GM19351 (cell line): ENCODE data around the gene RNPS1.
"Not testable (repeated sequence)": the region's sequence is repeated elsewhere in the genome, so short reads cannot be mapped to it uniquely, and the experiment has no call there.

Source experiments
- ATAC-seq: cut with Tn5 transposase; IDR thresholded peaks from one replicate; pipeline ENCODE4 v1.9.1; 2021; ENCODE audit warnings: mild to moderate bottlenecking, moderate library complexity; ENCODE audit not compliant: unreplicated experiment

The RNPS1 gene

DNA sequence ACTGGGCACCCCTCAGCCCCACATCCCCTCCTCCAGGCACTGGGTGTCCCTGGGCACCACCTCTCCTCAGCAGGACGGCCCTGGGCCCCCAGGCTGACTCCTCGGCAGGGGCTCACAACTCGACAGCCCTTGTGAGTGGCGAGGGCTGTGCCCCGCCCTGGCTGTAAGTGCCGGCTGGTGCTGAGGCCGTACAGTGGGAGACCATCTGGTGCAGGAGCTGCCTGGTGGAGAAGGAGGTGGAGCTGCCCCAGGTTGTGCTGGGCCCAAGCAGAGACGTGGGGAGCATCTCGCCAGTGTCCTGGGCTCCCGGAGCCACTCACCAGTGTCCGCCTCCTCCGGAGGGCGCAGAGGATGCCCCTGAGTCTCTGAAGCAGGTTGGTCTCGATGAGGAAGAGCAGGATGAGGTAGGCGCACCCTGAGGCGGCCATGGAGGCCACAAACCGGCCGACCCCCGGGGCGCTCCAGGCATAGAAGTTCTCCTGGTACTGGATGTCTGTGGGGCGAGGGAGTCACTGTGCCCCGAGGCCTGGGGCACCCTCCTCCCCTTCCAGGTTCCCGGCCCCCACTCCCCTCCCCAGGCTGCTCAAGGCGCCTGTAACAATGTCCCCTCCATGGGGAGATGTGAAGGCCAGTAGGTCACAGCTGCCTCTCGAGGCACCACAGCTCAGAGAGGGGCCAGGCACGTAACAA is 15.1 kb upstream of the RNPS1 start:
- no peak for ATAC-seq

DNA sequence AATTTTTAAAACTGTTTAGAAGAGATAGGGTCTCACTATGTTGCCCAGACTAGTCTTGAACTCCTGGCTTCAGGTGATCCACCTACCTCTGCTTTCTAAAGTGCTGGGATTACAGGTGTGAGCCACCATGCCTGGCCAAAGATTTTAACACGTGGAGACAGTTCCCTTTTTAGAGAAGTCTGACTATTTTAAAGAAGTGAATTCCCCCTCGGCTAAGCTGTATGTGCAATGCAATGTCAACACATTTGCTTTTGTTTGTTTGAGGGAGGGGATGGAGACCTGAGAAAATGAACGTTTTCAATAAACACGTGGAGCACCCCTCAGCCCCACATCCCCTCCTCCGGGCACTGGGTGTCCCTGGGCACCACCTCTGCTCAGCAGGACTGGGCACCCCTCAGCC is 14.3 kb upstream of the RNPS1 start:
- no peak for ATAC-seq

DNA sequence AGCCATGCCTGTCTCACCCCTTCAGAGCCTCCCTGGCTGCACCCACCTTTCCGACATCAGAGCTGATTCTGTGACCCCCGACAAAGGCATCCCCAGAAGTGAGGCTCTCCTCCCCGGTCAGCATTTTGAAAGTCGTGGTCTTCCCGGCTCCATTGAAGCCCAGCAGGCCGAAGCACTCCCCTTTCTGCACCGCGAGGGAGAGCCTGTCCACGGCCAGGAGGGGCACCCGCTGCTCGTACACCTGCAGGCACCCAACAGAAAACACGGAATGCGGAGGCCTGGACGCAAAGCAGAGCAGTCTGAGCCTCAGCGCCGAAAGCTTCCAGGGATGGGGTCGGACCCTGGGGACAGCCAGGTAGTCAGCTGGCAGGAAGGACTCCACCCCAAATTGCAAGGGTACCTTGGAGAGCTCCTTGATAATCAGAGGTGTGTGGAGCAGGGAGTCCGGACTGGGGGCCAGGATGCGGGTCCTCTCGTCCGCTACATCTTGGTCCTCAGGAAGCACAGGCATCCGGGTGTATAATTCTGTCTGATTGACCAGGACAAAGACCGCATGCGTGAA is 13.1 kb upstream of the RNPS1 start:
- ATAC-seq, result no peak

DNA sequence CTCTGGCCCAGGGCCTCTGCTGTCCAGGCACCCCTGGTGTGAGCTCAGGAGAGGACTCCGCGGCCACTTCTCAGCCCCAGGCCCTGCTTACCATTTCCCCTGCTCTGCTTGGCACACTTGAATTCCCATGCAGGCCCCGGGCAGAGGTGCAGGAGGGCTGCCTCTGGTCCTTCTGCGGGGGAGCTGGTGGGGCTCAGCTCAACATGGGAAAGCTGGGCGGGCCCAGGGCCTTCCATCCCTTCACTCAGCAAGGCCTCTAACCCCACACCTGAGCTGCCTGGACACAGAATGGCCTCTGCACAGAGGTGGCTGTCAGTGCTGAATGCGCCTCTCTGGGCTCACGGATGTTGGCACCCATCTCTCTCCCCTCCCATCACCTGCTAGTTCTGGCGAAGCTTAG is 12.5 kb upstream of the RNPS1 start:
- no peak for ATAC-seq

DNA sequence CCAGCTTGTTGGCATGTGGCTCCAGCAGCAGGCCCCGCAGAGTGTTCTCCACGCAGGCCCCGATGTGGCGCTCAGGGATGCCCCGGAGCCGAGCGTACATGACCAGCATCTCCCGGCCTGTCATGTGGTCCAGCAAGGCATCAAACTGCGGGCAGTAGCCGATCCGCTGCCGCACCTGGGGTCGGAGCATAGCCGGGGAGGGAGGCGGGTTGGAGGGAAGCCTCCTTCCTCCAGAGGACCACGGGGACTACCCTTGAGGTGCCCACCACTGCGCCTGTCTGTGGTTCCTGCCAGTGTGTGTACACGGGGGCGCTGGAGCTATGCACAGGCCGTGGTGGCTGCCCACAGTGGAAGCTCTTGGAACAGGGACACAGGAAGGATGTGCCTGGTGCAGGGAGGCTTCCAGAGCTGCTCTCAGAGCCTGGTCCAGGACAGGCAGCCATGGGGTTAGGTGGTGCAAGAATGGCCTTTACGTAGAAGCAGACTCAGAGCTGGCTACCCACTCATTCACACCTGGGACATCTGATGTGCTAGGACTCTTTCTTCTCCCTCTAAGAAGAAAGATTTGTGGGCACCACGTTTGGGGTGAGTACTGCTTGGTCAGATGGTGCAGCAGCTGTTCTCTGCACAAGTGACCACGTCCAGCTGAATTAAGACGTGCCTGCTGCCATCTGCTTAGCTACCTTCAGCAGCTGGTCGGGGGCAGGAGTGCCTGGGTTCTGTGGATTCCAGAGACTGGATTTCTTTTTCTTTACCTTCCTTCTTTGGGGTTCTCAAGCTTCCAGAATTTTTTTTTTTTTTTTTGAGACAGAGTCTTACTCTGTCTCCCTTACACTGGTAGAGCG is 11.3 kb upstream of the RNPS1 start:
- ATAC-seq, result no peak

DNA sequence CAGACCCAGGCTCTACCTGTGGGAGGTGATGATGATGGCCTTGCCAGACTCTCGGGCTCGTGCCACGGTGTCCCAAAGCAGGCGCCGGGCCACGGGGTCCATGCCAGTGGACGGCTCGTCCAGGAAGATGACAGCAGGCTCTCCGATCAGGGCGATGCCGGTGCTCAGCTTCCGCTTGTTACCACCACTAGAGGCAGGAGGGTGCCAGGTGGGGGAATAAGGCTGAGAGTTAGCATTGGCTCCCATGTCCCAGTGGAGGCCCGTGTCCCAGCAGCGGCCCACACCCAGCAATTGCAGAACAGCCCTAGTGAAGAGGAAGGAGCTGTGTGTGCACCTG is 10.3 kb upstream of the RNPS1 start:
- no peak for ATAC-seq

DNA sequence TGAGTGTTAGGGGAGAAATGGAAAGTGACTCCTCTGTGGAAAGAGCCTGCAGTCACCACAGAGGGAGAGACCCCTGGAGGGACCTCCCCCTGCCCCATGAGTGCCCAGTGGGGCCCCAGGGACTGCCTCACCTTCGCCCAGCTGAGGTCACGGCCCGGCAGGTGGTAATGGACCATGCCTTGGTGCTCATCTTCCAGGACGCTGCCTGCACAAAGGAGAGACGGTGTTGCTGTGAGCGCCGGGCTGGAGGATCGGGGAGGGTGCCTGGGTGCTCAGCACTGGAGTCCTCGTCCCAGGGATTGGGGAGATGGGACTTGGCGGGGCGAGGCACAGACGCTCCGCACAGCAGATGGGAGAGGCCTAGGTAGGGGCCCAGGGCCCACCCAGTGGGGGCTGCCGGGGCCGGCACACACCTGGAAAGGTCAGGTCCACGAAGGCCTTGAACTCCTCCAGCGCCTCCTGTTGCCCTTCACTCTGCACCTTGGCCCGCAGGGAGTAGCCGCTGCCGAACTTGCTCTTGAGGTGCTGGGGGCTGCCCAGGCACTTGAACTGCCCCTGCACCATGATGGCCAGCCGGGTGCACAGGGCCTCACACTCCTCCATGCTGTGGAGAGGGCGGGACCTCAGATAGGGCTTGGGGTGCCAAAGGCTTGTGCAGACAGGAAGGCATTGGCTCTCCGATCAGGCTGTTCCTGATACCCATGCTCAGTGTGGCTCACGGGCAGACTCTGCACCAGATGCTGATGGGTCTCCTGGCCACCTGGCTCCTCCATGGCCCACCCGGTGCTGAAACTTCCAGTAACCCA is 9.7 kb upstream of the RNPS1 start:
- no peak for ATAC-seq

DNA sequence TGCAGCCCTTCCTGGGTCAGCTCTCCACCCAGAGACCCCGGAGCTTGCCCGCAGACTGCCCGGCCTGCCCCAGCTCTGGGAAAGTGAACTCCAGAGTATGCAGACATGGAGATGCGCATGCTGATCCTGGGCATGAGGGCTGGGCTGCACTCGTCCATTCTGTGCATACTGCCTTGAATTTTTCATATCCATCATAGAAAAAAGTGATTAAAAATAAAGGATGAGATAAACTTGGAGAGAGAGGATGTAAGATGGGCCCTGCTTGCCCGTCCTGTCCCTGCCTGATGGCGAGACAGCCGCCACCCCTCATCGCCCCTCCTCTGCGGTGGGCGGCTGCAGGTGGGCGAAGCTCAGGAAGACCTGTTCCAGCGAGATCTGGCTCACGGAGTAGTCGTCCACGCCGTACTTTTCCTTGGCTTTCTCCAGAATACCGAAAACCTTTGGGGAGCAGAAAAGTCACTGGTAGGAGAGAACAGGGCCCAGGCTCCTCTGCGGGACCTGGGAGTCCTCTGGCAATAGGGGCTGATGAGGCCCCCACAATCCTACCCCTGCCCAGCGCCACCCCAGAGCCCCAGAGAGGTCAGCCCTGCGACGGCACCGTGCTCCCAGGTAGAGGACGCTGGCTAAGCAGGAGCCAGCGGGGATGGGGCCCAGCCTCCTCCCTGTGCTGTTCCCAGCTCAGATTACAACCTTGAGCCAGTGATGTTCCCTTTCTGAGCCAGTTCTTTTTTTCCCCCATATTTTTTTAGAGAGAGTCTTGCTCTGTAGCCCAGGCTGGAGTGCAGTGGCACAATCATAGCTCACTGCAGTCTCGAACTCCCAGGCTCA is 8.7 kb upstream of the RNPS1 start:
- ATAC-seq, result no peak

DNA sequence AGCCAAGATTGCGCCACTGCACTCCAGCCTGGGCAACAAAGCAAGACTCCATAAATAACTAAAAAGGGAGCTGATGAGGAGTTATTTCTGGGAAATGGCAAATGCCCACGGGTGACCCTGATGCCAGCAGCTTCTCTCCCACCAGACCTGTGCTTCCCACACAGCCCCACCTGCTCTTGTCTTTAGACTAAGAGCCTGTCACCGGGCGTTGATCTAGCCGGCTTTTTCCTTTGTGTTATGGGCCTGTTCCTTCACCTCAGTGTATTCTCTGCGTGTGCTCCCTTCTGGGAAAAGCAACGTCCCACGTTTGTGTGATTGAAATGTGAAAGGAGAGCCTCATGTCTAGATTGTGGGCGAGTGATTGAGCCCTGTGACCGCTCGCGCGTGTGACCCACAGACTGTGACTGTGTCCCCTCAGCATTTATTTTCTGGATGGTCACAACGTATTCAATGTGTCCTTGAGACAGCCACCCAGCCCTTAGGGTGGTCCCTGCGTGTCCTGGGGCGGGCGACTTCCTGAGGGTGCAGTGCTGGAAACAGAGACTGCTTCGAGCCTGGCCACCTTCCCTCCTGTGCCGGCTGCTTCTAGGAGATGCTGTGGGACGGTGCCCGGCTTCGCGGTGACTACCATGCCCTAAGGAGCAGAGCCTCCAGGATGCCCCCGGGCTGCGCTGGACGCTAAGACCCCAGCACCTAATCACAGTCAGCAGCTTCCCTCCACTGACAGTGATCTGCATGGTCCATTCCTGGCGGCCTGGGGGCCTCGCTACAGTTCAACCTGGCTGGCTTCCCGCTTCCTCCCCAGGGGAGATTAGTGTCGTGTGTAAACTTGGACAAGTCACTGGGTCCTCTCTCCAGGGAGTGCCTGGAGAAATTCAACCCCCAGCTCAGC is 7.8 kb upstream of the RNPS1 start:
- ATAC-seq, result no peak

DNA sequence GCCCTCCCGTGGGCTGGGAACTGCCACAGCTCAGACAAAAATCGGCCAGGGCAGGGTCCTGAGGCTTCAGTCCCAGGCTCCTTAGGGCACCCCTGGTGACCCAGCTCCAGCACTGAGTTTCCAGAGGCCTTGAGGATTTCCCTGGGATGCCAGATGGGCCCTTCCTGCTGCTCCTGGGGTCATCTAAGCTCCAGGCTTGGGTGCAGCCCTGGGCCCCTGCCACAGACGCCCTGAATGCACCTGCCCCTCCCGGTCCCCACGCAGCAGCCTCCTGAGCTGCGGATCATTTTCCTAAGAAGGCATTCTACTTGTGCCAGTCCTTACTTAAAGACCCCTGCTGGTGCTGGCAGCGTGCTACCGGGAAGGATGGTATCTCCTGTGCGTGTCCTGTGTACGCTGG is 6.0 kb upstream of the RNPS1 start:
- ATAC-seq, result no peak

DNA sequence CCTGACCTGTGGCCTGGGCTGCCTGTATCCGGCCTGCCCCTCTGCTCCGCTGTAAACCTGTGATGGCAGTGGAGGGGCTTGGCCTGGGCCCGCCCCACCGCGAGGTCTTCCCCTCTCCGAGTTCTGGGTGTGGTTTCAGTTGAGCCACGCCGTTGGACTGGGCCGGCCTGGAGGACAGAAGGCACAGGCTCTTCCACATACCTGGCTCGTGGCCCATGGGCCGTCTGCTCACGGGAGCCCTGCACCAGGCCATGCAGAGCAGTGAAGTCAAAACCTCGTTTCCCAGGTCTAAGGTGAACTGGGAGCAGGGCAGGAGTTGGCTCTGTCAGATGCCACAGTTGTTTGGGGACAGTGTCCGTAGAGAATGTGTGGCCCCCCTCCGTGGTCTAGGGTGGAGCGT is 5.6 kb upstream of the RNPS1 start:
- no peak for ATAC-seq

DNA sequence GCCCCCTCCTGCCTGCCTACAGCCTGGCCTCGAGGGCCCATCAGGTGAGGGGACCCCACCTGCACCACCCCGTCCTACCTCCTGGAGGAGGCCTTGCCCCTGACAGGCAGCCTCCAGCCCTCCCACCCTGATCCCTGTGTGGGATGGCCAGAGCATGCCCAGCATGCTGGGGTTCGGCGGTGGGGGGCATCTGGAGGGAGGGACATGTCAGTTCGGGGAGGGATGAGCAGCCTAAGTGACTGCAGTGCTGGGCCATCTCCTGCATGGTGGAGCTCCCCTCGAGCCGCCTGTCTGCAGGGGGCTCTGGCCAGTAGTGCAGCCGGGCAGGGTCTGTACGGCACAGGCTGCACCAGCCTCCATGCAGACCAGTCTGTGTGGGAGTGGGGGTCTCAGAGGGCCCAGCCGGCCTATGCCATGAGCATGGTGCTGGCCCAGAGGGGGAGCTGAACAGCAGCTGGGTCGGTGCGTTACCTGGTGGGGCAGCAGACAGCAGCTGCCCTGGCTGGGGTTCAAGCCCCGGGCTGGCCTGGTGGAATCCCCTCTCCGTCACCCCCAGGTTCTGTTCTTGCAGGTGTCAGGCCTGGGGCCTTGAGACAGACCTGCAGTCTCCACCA is 4.0 kb upstream of the RNPS1 start:
- no peak for ATAC-seq

DNA sequence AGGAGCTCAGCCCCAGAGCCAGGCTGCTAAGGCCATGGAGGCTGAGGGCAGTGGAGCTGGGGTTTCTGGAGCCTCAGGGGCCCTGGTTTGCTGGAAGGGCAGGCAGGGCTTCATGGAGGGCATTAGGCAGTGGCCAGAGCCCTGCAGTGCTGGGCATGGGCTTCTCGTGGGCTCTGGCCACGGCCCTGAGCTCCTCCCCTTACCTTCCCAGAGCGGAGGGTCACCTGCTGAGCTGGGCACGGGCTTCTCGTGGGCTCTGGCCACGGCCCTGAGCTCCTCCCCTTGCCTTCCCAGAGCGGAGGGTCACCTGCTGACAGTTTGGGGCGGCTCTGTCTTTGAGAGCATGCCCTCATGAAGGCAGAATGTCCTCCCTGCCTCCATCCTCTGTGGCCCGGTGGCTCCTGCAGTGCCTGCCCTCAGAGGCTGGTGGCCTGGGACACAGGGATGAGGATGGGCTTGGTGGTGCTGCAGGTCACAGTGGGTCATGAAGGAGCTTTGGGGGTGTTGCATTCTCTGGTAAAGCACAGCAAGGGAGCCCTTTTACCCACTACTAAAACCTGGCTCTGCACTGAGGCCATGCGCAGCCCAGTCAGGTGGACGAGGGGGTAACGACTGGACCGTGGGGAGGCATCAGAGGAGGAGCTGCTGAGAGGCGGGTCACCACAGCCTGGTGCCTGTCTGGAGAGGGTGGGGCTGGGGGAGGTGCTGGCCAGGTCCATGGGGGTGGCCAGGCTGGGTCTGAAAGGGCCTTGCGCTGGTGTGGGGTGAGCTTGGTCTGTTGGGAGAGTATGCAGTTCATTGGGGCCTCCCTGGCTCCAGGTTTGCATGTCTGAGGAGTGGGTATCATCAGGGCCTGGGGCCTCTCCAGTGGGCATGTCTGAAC is 2.9 kb upstream of the RNPS1 start:
- no peak for ATAC-seq

DNA sequence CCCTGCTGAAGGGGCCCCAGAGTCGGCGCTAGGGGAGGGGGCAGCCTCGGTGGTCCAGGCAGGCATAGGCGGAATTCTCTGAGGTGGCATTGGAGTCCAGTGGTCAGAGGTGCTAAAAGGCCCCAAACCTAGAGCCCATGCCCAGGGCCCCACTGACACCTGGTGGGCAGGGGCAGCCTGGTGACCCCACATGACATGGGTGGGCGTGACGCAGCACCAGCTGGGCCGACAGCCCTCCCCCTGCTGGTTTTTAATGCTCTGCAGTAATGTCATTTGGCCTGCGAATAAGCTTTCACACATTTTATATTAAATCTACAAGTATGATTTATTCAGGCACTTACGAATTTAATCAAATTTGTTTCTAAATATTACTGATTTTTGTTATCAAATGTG is 2.1 kb upstream of the RNPS1 start:
- no peak for ATAC-seq

DNA sequence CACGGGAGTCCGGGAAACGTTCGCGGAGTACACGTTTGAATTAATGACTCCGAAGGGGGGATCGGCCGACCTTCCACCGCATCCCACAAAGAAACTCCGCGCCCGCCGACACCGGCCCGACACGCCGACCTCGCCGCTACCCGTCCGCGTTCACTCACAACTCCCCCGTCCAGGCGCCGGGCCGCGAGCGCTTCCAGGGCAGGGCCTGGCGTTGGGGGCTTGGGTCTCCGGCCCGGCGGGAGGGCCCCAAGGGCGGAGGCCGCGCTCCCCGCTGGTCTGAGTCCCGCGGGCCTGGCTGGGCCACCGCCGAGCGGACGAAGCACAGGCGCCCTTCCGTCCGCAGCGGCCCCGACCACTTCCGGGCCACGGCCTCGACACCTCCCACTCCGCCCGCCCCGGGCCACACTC is 417 bp downstream of the RNPS1 start:
- peak; percentile 52 for ATAC-seq

DNA sequence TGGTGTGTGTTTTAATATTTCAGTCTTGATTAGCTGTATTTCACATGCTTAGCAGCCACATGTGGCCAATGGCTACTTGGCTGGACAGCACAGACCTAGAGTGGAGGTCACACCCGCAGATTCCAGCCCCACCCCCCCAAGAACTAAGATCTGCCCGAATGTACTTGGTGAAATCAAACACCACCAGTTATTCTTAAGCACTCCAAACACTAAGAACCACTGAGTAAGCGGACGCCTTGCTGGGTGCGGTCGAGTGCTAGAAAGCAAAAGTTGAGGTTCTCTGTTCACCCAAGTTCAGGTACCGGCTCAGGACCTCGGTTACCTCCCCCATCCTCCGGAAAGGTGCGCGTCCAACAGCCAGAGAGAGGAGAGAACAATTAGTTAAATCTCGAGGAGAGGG is 1.0 kb downstream of the RNPS1 start:
- not testable (repeated sequence) for ATAC-seq

DNA sequence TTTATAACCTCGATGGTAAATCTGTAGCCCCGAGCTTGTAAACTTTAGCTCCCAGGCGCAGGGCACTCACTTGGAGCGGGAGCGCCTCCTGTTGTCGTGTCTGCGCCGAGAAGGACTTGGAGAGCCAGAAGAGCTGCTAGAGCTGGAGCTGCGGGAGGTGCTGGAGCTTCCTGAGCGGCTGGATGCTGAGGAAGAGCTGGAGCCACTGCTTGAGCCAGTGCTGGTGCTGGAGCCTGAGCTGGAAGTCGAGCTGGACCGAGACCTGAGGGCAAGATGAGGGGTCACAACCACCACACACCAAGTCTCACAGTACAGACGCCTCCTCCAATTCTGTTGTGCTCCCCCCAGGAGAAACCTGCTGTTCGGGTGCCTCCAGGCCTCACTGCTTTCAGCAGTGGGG is 4.9 kb downstream of the RNPS1 start:
- not testable (repeated sequence) for ATAC-seq

DNA sequence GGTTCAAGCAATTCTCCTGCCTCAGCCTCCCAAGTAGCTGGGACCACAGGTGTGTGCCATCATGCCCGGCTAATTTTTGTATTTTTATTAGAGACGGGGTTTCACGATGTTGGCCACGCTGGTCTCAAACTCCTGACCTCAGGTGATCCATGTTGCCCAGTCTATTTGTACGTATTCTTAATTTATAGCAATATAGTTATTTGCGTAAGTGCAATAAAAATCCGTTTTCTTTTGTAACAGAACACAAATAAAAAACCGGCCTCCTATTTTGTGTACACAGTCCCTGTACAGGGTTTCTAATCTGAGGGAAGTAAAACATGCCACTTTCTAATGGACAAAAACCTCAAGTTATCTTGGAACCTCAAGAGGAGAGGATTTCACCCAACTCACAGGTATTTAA is 7.7 kb downstream of the RNPS1 start:
- no peak for ATAC-seq
